Measurements from ENCODE around the gene ZBTB39. TPM values are rescaled to one million over a fixed set of nuclear protein-coding genes. Genes with fewer than 3 reads are reported as not detected.

The ZBTB39 gene
- total RNA-seq, 2 experiments from 2014 or later, result 5.1 to 5.5 TPM

DNA sequence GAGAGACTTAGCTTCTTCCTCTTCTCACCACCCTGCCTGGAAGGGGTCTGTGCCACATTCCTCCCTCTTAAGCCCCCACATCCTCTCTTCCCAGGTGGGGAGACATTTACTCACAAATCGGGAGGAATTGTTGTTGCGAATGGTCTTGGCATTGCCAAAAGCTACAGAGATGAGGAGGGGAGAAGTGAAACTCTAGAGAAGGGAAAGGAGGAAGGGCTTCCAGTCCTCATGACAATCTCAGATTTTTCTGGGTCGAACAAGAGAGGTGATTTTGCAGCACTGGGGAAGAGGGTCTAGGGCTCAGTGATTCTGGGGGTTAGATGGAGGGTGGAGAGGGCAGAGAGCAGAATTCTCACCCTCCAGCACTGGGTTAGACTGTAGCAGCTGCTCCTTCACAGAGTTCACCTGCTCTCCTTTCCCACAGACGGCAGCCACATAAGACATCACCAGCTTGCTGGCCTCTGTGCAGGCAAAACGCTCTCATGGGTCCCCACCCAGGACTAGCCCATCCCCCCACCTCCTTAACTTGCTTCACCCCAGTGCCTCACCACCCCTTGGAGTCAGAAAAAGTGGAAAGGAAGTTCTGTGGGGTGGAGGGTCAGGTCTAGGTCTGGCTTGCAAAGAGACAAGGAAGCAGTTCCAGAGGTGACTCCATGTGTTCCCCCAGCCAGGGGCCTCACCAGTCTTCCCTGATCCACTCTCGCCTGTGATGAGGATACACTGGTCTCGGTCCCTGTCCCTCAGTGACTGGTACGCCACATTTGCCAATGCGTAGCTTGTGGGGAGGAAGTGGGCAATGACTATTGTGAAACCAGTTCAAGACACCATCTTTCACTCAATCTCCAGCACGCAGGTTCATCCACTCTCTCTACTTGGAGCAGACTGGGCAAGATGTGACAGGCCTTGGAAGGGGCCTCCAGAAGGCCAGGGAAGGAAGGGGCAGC lies 40.9 kb upstream of the ZBTB39 start:
- no peaks in the 10 kb centered on the region for H3K27me3 Mint-ChIP-seq
- TF ChIP-seq, protein P1, sequence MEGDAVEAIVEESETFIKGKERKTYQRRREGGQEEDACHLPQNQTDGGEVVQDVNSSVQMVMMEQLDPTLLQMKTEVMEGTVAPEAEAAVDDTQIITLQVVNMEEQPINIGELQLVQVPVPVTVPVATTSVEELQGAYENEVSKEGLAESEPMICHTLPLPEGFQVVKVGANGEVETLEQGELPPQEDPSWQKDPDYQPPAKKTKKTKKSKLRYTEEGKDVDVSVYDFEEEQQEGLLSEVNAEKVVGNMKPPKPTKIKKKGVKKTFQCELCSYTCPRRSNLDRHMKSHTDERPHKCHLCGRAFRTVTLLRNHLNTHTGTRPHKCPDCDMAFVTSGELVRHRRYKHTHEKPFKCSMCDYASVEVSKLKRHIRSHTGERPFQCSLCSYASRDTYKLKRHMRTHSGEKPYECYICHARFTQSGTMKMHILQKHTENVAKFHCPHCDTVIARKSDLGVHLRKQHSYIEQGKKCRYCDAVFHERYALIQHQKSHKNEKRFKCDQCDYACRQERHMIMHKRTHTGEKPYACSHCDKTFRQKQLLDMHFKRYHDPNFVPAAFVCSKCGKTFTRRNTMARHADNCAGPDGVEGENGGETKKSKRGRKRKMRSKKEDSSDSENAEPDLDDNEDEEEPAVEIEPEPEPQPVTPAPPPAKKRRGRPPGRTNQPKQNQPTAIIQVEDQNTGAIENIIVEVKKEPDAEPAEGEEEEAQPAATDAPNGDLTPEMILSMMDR (IDR thresholded peaks at IDR 0.05), result no peak
- DNase-seq (peak; percentile 85), ATAC-seq (peak; percentile 89)
- intact Hi-C loops (cut with micrococcal nuclease), result no loop called here
- no peaks in the 10 kb centered on the region for H3K36me3 Mint-ChIP-seq (ENCODE audit: low read depth)
- ChIA-PET POLR2A (interaction anchor here (0.5 to 3.5 kb wide), 14 partner anchors 9 to 372 kb away, joined by 3 to 21 read pairs (median 3); partner anchors contain the start of gene STAT6), CTCF (interaction anchor here (1.1 to 5.7 kb wide), 15 partner anchors 9 to 129 kb away, joined by 3 to 66 read pairs (median 6); partner anchors contain the start of gene ZBTB39)
- peak overlapping the region; percentile 86 for H3K27ac Mint-ChIP-seq
- H3K4me3 Mint-ChIP-seq, result peak overlapping the region; percentile 7
- no peaks in the 10 kb centered on the region for H3K9me3 Mint-ChIP-seq
- H3K4me1 Mint-ChIP-seq (ENCODE audit: low read depth), result peaks cover 40% of the 10 kb centered on the region

DNA sequence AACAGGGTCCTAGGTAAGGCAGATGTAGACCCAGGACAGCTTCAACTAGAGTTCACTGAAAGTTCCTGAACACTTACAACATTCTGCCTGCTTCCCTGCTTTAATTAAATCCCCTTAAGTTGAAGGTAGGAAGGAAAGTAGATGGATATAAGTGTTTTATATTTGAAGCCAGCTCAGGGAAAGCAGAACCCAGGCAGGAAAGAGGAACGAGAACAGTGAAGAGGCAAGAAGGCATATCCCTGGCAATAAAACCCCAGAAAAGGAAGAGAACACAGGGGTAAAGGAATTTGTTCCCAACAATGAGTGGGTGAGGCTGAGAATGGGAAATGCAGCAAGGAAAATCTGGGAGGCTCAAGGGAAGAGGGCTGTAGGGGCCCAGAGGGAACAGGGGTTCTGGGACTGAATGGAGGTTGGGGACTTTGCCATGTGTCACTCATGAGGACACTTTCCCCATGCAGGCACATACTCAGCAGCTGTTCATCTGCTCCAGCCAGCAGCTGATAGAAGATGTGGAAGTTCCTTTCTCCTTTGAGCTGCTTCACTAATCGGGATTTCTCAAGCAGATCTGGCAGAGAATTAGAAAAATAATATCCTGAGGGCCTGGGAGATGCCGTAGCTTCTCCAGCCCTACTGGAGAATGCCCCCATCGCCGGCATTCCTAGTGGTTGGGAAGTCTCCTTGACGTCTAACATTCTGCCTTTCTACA lies 39.9 kb upstream of the ZBTB39 start:
- TF ChIP-seq, protein P1 (IDR thresholded peaks at IDR 0.05), result no peak
- Mint-ChIP-seq H3K4me1 (ENCODE audit: low read depth) (peaks cover 36% of the 10 kb centered on the region), H3K9me3 (no peaks in the 10 kb centered on the region), H3K27me3 (no peaks in the 10 kb centered on the region), H3K4me3 (no peak overlapping the region), H3K27ac (no peak overlapping the region), H3K36me3 (ENCODE audit: low read depth) (no peaks in the 10 kb centered on the region)
- ChIA-PET POLR2A (interaction anchor here (0.5 to 3.5 kb wide), 6 partner anchors 16 to 371 kb away, joined by 3 to 15 read pairs (median 3); no protein-coding TSS in a partner anchor), CTCF (interaction anchor here (1.1 to 4.2 kb wide), 11 partner anchors 12 to 78 kb away, joined by 3 to 17 read pairs (median 6); partner anchors contain the start of gene ZBTB39)
- DNase-seq, result no peak
- no peak for ATAC-seq
- intact Hi-C loops (cut with micrococcal nuclease), result no loop called here

DNA sequence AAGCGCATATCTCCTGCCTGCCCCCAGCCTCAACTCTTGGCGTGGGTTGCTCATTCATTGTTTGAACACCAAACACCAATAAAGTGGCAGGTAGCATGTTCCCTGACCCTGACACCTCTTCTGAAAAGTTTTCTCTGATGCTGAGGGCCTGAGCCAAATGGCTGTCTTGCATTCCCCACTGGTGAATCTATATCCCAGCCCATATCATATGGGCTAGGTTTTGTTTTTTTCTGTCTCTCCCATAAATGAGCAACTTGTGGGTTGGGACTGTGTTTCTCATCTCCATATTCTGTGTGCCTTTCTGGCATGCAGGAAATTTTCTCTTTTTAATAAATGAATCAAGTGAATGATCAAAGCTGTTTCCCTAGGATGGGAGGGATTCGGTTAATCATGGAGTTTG lies 38.5 kb upstream of the ZBTB39 start:
- ChIA-PET CTCF (interaction anchor here (1.0 to 1.1 kb wide), 2 partner anchors 44 to 79 kb away, joined by 3 read pairs; no protein-coding TSS in a partner anchor), POLR2A (no interaction called here)
- Mint-ChIP-seq H3K27me3 (no peaks in the 10 kb centered on the region), H3K4me1 (ENCODE audit: low read depth) (peaks cover 31% of the 10 kb centered on the region), H3K27ac (no peak overlapping the region), H3K9me3 (no peaks in the 10 kb centered on the region), H3K36me3 (ENCODE audit: low read depth) (no peaks in the 10 kb centered on the region), H3K4me3 (no peak overlapping the region)
- ATAC-seq (no peak), DNase-seq (no peak)
- TF ChIP-seq, protein P1 (IDR thresholded peaks at IDR 0.05), result no peak
- intact Hi-C loops (cut with micrococcal nuclease), result no loop called here

GRCh38 chr12:57044468-57044867 lies 38.1 kb upstream of the ZBTB39 start:
- TF ChIP-seq, protein P1 (IDR thresholded peaks at IDR 0.05), result no peak
- CTCF ChIA-PET, result interaction anchor here (1.0 to 1.5 kb wide), 2 partner anchors 11 to 14 kb away, joined by 3 to 4 read pairs; no protein-coding TSS in a partner anchor
- no peaks in the 10 kb centered on the region for H3K9me3 Mint-ChIP-seq

More at GRCh38 chr12:57044468-57044867, 38.1 kb upstream of the ZBTB39 start:
- ATAC-seq (no peak), DNase-seq (no peak)
- Mint-ChIP-seq H3K4me1 (ENCODE audit: low read depth) (peaks cover 31% of the 10 kb centered on the region), H3K4me3 (no peak overlapping the region), H3K27ac (no peak overlapping the region), H3K36me3 (ENCODE audit: low read depth) (no peaks in the 10 kb centered on the region), H3K27me3 (no peaks in the 10 kb centered on the region)
- POLR2A ChIA-PET, result no interaction called here
- intact Hi-C loops (cut with micrococcal nuclease), result no loop called here
